Gastroesophageal sphincter (tissue), 4 donors: ENCODE results near the gene UMOD. TPM values are rescaled to one million over a fixed set of nuclear protein-coding genes. Genes with fewer than 3 reads are reported as not detected.

Experiments used
- ATAC-seq: fragments of 150-250 bp; one replicate; pipeline ENCODE4 v1.9.1; 2016; ENCODE audit warnings: mild to moderate bottlenecking, moderate library complexity
- H3K27ac ChIP-seq, 4 donors: fragments of 200-600 bp; sonication (generic) in 3 of 4; 1 replicate in 3 of 4; 2 replicates in 1 of 4; pipeline ENCODE4 v1.5.1; 2016 to 2019
- H3K27me3 ChIP-seq: fragments of 200-600 bp; sonication (generic); one replicate; pipeline ENCODE4 v1.5.1; 2019
- H3K36me3 ChIP-seq, 2 donors: fragments of 200-600 bp; sonication (generic); one replicate each; pipeline ENCODE4 v1.5.1; 2019; ENCODE audit warnings: control low read depth in 1 of 2
- H3K4me1 ChIP-seq, 3 donors: fragments of 200-600 bp; sonication (generic); 1 replicate in 2 of 3; 2 replicates in 1 of 3; pipeline ENCODE4 v1.5.1; 2016 to 2019; ENCODE audit warnings: control low read depth in 2 of 3
- H3K4me3 ChIP-seq, 2 donors: fragments of 200-600 bp; sonication (generic); one replicate each; pipeline ENCODE4 v1.5.1; 2019; ENCODE audit warnings: mild to moderate bottlenecking in 1 of 2, moderate library complexity in 1 of 2
- H3K9me3 ChIP-seq, 3 donors: fragments of 200-600 bp; sonication (generic); one replicate each; pipeline ENCODE4 v1.5.1; 2017 to 2019; ENCODE audit warnings: control low read depth in 2 of 3
- CTCF ChIP-seq, 4 experiments: fragments of 200-600 bp in 2 of 4; fragments of 450-650 bp in 2 of 4; sonication (generic) in 1 of 4; IDR thresholded peaks; one replicate each; pipeline ENCODE4 v1.5.1; 2017 to 2019; ENCODE audit warnings: antibody characterized with exemption in 4 of 4, mild to moderate bottlenecking in 2 of 4, moderate library complexity in 2 of 4
- EP300 ChIP-seq: sonication (generic); formaldehyde crosslinking; IDR thresholded peaks from one replicate; pipeline ENCODE4 v1.6.1; 2017; ENCODE audit warnings: antibody characterized with exemption, mild to moderate bottlenecking
- POLR2A ChIP-seq, 2 donors: fragments of 450-650 bp; IDR thresholded peaks; one replicate each; pipeline ENCODE4 v1.6.1; 2017; ENCODE audit warnings: antibody characterized with exemption in 2 of 2, mild to moderate bottlenecking in 2 of 2, moderate library complexity in 1 of 2
- POLR2AphosphoS5 ChIP-seq: sonication (generic); formaldehyde crosslinking; IDR thresholded peaks from one replicate; pipeline ENCODE4 v1.6.1; 2017; ENCODE audit warnings: antibody characterized with exemption
- WGBS, 2 donors: methylation state at CpG; one replicate each; pipeline ENCODE4 v1.1.5; 2018; ENCODE audit warnings: low coverage in 1 of 2; 5-methylcytosine and 5-hydroxymethylcytosine counted together
- total RNA-seq, 4 donors: library from RNA; depleted of rRNA; stranded (reverse); fragments of >200 nt; gene quantifications; one replicate each; pipeline ENCODE4 v1.1.0, GENCODE V29; 2016

Gene UMOD
- total RNA-seq, 4 donors from 2014 or later = not detected

DNA sequence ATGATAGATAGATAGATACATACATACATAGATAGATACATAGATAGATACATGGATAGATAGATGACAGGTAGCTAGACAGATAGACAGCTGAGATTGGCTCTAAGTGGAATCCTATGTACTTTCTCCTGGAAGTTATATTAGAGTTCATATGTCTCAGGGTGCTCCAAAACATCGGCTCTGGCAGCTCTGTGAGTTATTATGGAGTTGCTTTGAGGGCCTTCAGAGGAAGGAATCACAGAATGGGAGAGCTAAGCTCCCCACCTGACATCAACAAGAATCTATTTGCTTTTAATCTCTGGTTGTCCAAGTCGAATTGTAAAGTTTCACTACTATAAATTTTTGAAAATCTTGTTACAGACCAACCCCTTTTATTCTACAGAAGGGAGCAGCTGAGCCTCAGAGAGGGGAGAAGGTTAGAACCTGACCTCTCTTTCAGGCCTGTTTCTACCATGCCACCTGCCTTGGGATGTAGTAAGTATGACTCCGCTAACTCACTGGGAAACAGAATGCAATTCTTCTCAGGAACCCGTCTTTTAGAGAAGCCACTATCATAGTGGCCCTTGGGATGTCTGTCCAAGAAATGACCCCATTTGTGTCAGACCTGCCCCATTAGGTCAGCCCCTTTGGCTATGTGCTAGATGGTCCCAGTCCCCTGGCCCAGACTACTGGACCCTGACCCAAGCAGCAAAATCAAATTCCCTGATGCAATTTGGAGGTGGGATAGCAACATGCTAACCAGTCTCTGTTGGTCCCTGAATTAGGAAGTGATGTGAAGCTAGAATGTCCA, 43.5 kb downstream of the UMOD start:
- no peak for ATAC-seq
- H3K4me1 ChIP-seq = no peaks in the 10 kb centered on the region
- no peak overlapping the region for H3K27ac ChIP-seq
- WGBS, 2 donors = 49 to 79% methylated on average over 3 to 4 of the region's 4 CpGs
- no peaks in the 10 kb centered on the region for H3K36me3 ChIP-seq
- H3K9me3 ChIP-seq = no peaks in the 10 kb centered on the region
- peaks cover 11% of the 10 kb centered on the region for H3K27me3 ChIP-seq
- no peak for TF ChIP-seq POLR2AphosphoS5
- TF ChIP-seq EP300 = no peak
- TF ChIP-seq POLR2A (IDR thresholded peaks at IDR 0.05) = no peak
- TF ChIP-seq CTCF (IDR thresholded peaks at IDR 0.05) = no peak
- no peak overlapping the region for H3K4me3 ChIP-seq

- 73 to 74% methylated on average over 3 to 4 of the region's 4 CpGs for WGBS, 2 donors
These were observed 44.2 kb downstream of the UMOD start for GRCh38 chr16:20308266-20308665.

GRCh38 chr16:20307791-20308190, 44.7 kb downstream of the UMOD start:
- Histone ChIP-seq H3K27me3 (peaks cover 11% of the 10 kb centered on the region), H3K4me3 (no peak overlapping the region), H3K27ac (no peak overlapping the region), H3K9me3 (no peaks in the 10 kb centered on the region), H3K4me1 (no peaks in the 10 kb centered on the region), H3K36me3 (no peaks in the 10 kb centered on the region)
- 79 to 80% methylated on average over 7 of the region's 7 CpGs for WGBS, 2 donors
- ATAC-seq = no peak
- TF ChIP-seq POLR2AphosphoS5 = no peak
- no peak for TF ChIP-seq POLR2A (IDR thresholded peaks at IDR 0.05)
- no peak for TF ChIP-seq EP300
- no peak for TF ChIP-seq CTCF (IDR thresholded peaks at IDR 0.05)

More at GRCh38 chr16:20308266-20308665, 44.2 kb downstream of the UMOD start:
- no peaks in the 10 kb centered on the region for H3K4me1 ChIP-seq
- H3K4me3 ChIP-seq = no peak overlapping the region
- no peaks in the 10 kb centered on the region for H3K36me3 ChIP-seq
- no peak overlapping the region for H3K27ac ChIP-seq
- no peaks in the 10 kb centered on the region for H3K9me3 ChIP-seq
- no peak for ATAC-seq
- peaks cover 11% of the 10 kb centered on the region for H3K27me3 ChIP-seq
- TF ChIP-seq CTCF (IDR thresholded peaks at IDR 0.05) = no peak
- no peak for TF ChIP-seq POLR2AphosphoS5
- TF ChIP-seq EP300 = no peak
- no peak for TF ChIP-seq POLR2A (IDR thresholded peaks at IDR 0.05)

DNA sequence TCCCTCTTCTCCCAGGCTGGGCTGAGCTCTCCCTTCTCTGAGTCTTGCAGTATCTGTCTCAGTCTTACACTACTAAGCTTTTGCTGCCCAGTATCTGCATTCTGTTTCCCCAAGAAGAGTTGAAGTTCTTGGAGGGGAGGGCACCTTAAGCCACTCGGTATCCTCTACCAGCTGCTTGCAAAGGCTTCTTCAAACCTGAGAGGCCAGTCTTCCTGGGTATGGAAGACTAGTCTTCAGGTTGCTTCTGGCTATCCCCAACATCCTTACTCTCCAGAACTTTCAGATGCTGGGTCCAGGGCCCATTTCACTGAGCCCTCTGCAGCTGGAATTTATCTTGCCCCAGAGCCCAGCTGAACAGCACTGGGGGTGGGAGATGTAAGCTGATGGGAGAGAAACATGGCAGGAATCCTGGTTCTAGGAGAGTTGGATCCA, 45.3 kb downstream of the UMOD start:
- H3K36me3 ChIP-seq = no peaks in the 10 kb centered on the region
- H3K27me3 ChIP-seq = peaks cover 7% of the 10 kb centered on the region
- H3K27ac ChIP-seq = no peak overlapping the region
- TF ChIP-seq EP300 (no peak), CTCF (IDR thresholded peaks at IDR 0.05) (no peak), POLR2A (IDR thresholded peaks at IDR 0.05) (no peak), POLR2AphosphoS5 (no peak)
- 40% methylated on average over 1 of the region's 1 CpG; no CpG with 5 or more reads in 1 of the 2 donors for WGBS, 2 donors
- ATAC-seq = no peak
- H3K4me1 ChIP-seq = no peaks in the 10 kb centered on the region
- no peaks in the 10 kb centered on the region for H3K9me3 ChIP-seq
- H3K4me3 ChIP-seq = no peak overlapping the region

DNA sequence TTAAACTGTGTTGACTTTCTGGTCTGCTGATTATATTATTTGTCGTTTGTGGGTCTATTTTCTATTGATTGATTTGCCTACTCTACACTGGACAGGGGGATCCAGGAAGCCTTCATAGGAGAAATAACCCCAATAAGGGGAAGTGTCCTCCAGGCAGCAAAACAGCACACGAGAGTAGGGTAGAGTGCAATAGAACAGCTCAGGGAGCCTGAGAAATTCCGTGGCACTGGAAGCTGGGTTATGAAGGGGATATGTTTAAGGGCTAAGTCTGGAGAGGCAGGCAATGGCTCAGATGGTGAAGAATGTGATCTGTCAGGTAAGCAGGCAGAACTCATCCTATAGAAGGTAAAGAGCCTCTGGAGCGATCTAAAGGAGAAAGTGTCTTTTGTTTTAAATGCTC, 46.1 kb downstream of the UMOD start:
- TF ChIP-seq CTCF (IDR thresholded peaks at IDR 0.05) (no peak), EP300 (no peak), POLR2AphosphoS5 (no peak), POLR2A (IDR thresholded peaks at IDR 0.05) (no peak)
- H3K36me3 ChIP-seq = no peaks in the 10 kb centered on the region
- H3K27me3 ChIP-seq = peaks cover 7% of the 10 kb centered on the region
- no peaks in the 10 kb centered on the region for H3K9me3 ChIP-seq
- H3K4me3 ChIP-seq = no peak overlapping the region
- 55 to 79% methylated on average over 2 to 4 of the region's 4 CpGs for whole genome bisulfite sequencing, 2 donors
- H3K4me1 ChIP-seq = no peaks in the 10 kb centered on the region
- no peak for ATAC-seq
- no peak overlapping the region for H3K27ac ChIP-seq
